Endothelial cell of umbilical vein (primary cell): ENCODE results near the gene SPTB. TPM values are rescaled to one million over a fixed set of nuclear protein-coding genes. Genes with fewer than 3 reads are reported as not detected.

ENCODE experiments used
- BruUV-seq: library from RNA; stranded (reverse); fragments of 400-500 nt; replicated peaks from 2 replicates; lab custom pipeline; 2021; lab: Mats Ljungman, UMichigan
- CTCF ChIA-PET: fragments of 300-600, 350-600 bp; sonication (Branson Sonifier 250); formaldehyde crosslinking; loops from one replicate; lab custom pipeline; 2021; ENCODE audit warnings: antibody characterized with exemption, inconsistent platforms; lab: Charles Lee
- POLR2A ChIA-PET: fragments of 300-600, 350-600 bp; sonication (Branson Sonifier 250); formaldehyde crosslinking; loops from one replicate; lab custom pipeline; 2021; ENCODE audit warnings: antibody characterized with exemption, inconsistent platforms; lab: Charles Lee
- DNase-seq: peaks from one replicate; pipeline ENCODE4 v3.0.0-alpha.2; 2011; ENCODE audit warnings: low read depth, low spot score
- FAIRE-seq: peaks from 2 replicates; lab custom pipeline; 2011; peaks lifted over from hg19 to GRCh38; lab: Jason Lieb, UNC
- H2AFZ ChIP-seq: 2 replicates; pipeline ENCODE4 v1.6.0; 2012; ENCODE audit warnings: low read depth, low read length, control low read depth, inconsistent platforms
- H3K27ac ChIP-seq: 2 replicates; pipeline ENCODE4 v1.5.1; 2011; ENCODE audit warnings: low read depth, mild to moderate bottlenecking, control low read depth, low read length, moderate library complexity; ENCODE audit not compliant: insufficient read depth
- H3K27me3 ChIP-seq, 2 experiments: 2 replicates each; pipeline versions ENCODE4 v1.6.0 to v1.6.1; 2011; ENCODE audit warnings: low read length in 2 of 2, mixed read lengths in 1 of 2; ENCODE audit not compliant: control insufficient read depth in 2 of 2, insufficient read depth in 2 of 2
- H3K36me3 ChIP-seq, 2 experiments: 2 replicates in 1 of 2; 3 replicates in 1 of 2; pipeline ENCODE4 v1.5.1; 2011; ENCODE audit warnings: low read length in 2 of 2, mild to moderate bottlenecking in 1 of 2, moderate library complexity in 1 of 2; ENCODE audit not compliant: control insufficient read depth in 2 of 2, insufficient read depth in 2 of 2; ENCODE audit errors: extremely low read depth in 1 of 2
- H3K4me1 ChIP-seq: 3 replicates; pipeline ENCODE4 v1.5.1; 2011; ENCODE audit warnings: mild to moderate bottlenecking, low read length; ENCODE audit not compliant: control insufficient read depth, insufficient read depth; ENCODE audit errors: extremely low read depth
- H3K4me2 ChIP-seq: 2 replicates; pipeline ENCODE4 v1.6.1; 2011; ENCODE audit warnings: low read length, control low read depth, mixed read lengths; ENCODE audit not compliant: insufficient read depth
- H3K4me3 ChIP-seq, 3 experiments: fragments of 200-600 bp in 1 of 3; sonication (generic), shearing (Covaris generic) in 1 of 3; replicated peaks in 1 of 3; 2 replicates each; pipeline ENCODE4 v1.5.1; 2011 to 2016; ENCODE audit warnings: control low read depth in 3 of 3, low read length in 3 of 3, mild to moderate bottlenecking in 2 of 3, inconsistent platforms in 1 of 3, low read depth in 1 of 3, moderate library complexity in 1 of 3; ENCODE audit not compliant: insufficient read depth in 1 of 3
- H3K79me2 ChIP-seq: 2 replicates; pipeline ENCODE4 v1.6.0; 2012; ENCODE audit warnings: low read length, inconsistent platforms; ENCODE audit not compliant: control insufficient read depth, insufficient read depth
- H3K9ac ChIP-seq: replicated peaks from 2 replicates; pipeline ENCODE3; 2011; ENCODE audit warnings: low read length, control low read depth; ENCODE audit not compliant: insufficient read depth; ENCODE audit errors: extremely low read depth
- H3K9me1 ChIP-seq: replicated peaks from 3 replicates; pipeline ENCODE4 v1.6.0; 2011; ENCODE audit warnings: mild to moderate bottlenecking, low read length; ENCODE audit not compliant: control insufficient read depth, insufficient read depth; ENCODE audit errors: extremely low read depth
- H3K9me3 ChIP-seq: replicated peaks from 2 replicates; pipeline ENCODE4 v1.5.1; 2012; ENCODE audit warnings: low read length, inconsistent platforms; ENCODE audit not compliant: control insufficient read depth, insufficient read depth
- H4K20me1 ChIP-seq: replicated peaks from 2 replicates; pipeline ENCODE3; 2011; ENCODE audit warnings: mild to moderate bottlenecking, low read length; ENCODE audit not compliant: control insufficient read depth, insufficient read depth; ENCODE audit errors: extremely low read depth
- CTCF ChIP-seq, 2 donors: IDR thresholded peaks; 1 replicate in 1 of 2; 2 replicates in 1 of 2; pipeline ENCODE4 v1.5.1; 2011; ENCODE audit warnings: low read length in 2 of 2, mild to moderate bottlenecking in 2 of 2, moderate library complexity in 2 of 2, control low read depth in 1 of 2, inconsistent platforms in 1 of 2, low read depth in 1 of 2; ENCODE audit not compliant: insufficient read depth in 1 of 2; ENCODE audit errors: extremely low read depth in 1 of 2
- EZH2 ChIP-seq: IDR thresholded peaks from 2 replicates; pipeline ENCODE4 v1.6.1; 2012; ENCODE audit warnings: borderline replicate concordance, low read depth, mild to moderate bottlenecking, moderate library complexity, low read length, inconsistent platforms; ENCODE audit not compliant: severe bottlenecking
- FOS ChIP-seq: IDR thresholded peaks from 2 replicates; pipeline ENCODE4 v1.6.1; 2011; ENCODE audit warnings: mild to moderate bottlenecking, low read length, moderate library complexity, borderline replicate concordance; ENCODE audit not compliant: insufficient read depth
- GATA2 ChIP-seq: IDR thresholded peaks from 2 replicates; pipeline ENCODE4 v1.7.0; 2011; ENCODE audit warnings: low read depth, mild to moderate bottlenecking, moderate library complexity, mixed read lengths, low read length; ENCODE audit not compliant: insufficient read length, insufficient read depth
- JUN ChIP-seq: IDR thresholded peaks from 2 replicates; pipeline ENCODE4 v1.6.1; 2011; ENCODE audit warnings: borderline replicate concordance, low read depth; ENCODE audit not compliant: insufficient read length, insufficient read depth
- MAX ChIP-seq: IDR thresholded peaks from 2 replicates; pipeline ENCODE4 v1.6.1; 2011; ENCODE audit not compliant: insufficient read depth, insufficient read length
- MYC ChIP-seq: IDR thresholded peaks from one replicate; pipeline ENCODE4 v1.6.1; 2011; ENCODE audit warnings: mild to moderate bottlenecking, low read depth, low read length
- POLR2A ChIP-seq: IDR thresholded peaks from 2 replicates; pipeline ENCODE4 v1.6.1; 2012; ENCODE audit warnings: low read depth, mild to moderate bottlenecking, control low read depth, low read length
- POLR2AphosphoS5 ChIP-seq: IDR thresholded peaks from 2 replicates; pipeline ENCODE4 v1.6.1; 2012; ENCODE audit warnings: low read depth, mild to moderate bottlenecking, control low read depth, low read length, moderate library complexity; ENCODE audit not compliant: insufficient read depth
- dilution Hi-C: fragments of 300-500 bp; cut with MboI; formaldehyde crosslinking; loops from one replicate; pipeline ENCODE4 v1.15.0; 2019; ENCODE audit warnings: low sequenced_read_pairs; ENCODE audit not compliant: extremely low pct_ligation_motif_present
- intact Hi-C: fragments of 100-400 bp; cut with micrococcal nuclease; formaldehyde crosslinking; loops from one replicate; pipeline ENCODE4 v1.10.0; 2022
- polyA plus RNA-seq, 4 experiments: library from polyadenylated mRNA; depleted of rRNA in 3 of 4; stranded (reverse) in 3 of 4; unstranded in 1 of 4; fragments of >200 nt; gene quantifications; 2 replicates each; pipeline versions ENCODE4 v1.2.1 to v1.2.3, GENCODE V29; 2011 to 2012; ENCODE audit warnings: missing spikeins in 1 of 4
- total RNA-seq: library from RNA; stranded (reverse); gene quantifications from 2 replicates; pipeline ENCODE4 v1.2.3, GENCODE V29; 2021

The SPTB gene
- total and polyA plus RNA-seq, 2 donors (not counting 3 experiments of a cell fraction or from before 2014, with no cell fraction given) = 0.03 to 0.07 TPM

- intact Hi-C loops = no loop called here
- H3K27ac ChIP-seq = no peak overlapping the region
- no peaks in the 10 kb centered on the region for H3K36me3 ChIP-seq
- H2AFZ ChIP-seq = no peak overlapping the region
- H3K9me1 ChIP-seq = no peaks in the 10 kb centered on the region
- peaks cover 43 to 60% of the 10 kb centered on the region in 2 experiments for H3K27me3 ChIP-seq
- DNase-seq (no peak), FAIRE-seq (no peak)
- dilution Hi-C loops = no loop called here
- H3K4me2 ChIP-seq = no peak overlapping the region
- TF ChIP-seq GATA2 = no peak
- TF ChIP-seq JUN = no peak
- no peak for TF ChIP-seq FOS
- no peak for TF ChIP-seq MYC
- no peak for TF ChIP-seq EZH2
- no peak for TF ChIP-seq POLR2A
- no peak for TF ChIP-seq MAX
- no peak overlapping the region for H3K4me3 ChIP-seq
- H4K20me1 ChIP-seq = no peaks in the 10 kb centered on the region
- no TSS peak for BruUV-seq
- peaks cover 13% of the 10 kb centered on the region for H3K4me1 ChIP-seq
- no peak overlapping the region for H3K9ac ChIP-seq
- H3K9me3 ChIP-seq = no peaks in the 10 kb centered on the region
- peaks cover 2% of the 10 kb centered on the region for H3K79me2 ChIP-seq
- ChIA-PET POLR2A (no interaction called here), CTCF (interaction anchor here (0.8 kb wide), 1 partner anchor 12 kb away, joined by 3 read pairs; no protein-coding TSS in a partner anchor)
Measured at GRCh38 chr14:64700290-64700689, 179.4 kb downstream of the SPTB start.

- no peaks in the 10 kb centered on the region for H3K36me3 ChIP-seq
- POLR2A ChIA-PET = no interaction called here
- peaks cover 51 to 65% of the 10 kb centered on the region in 2 experiments for H3K27me3 ChIP-seq
- H3K9me3 ChIP-seq = no peaks in the 10 kb centered on the region
- H3K4me2 ChIP-seq = no peak overlapping the region
- CTCF ChIA-PET = interaction anchor here (0.7 to 1.0 kb wide), 4 partner anchors 43 to 70 kb away, joined by 3 read pairs; no protein-coding TSS in a partner anchor
- no peaks in the 10 kb centered on the region for H3K79me2 ChIP-seq
- no peak for TF ChIP-seq CTCF (IDR thresholded peaks at IDR 0.05; ENCODE audit: extremely low read depth in 1 of 2, insufficient read depth in 1 of 2, low read depth in 1 of 2, low read length in 2 of 2)
- no peak for TF ChIP-seq GATA2
- TF ChIP-seq MYC = no peak
- no peak for TF ChIP-seq FOS
- no peak for TF ChIP-seq POLR2A
- TF ChIP-seq EZH2 = no peak
- no peak for TF ChIP-seq POLR2AphosphoS5
- TF ChIP-seq JUN = no peak
- no peak for TF ChIP-seq MAX
- intact Hi-C loops = no loop called here
- BruUV-seq = no TSS peak
- H3K9me1 ChIP-seq = no peaks in the 10 kb centered on the region
- FAIRE-seq = no peak
- H3K4me3 ChIP-seq = no peak overlapping the region
- H4K20me1 ChIP-seq = no peaks in the 10 kb centered on the region
- H3K9ac ChIP-seq = no peak overlapping the region
- no peak overlapping the region for H2AFZ ChIP-seq
- dilution Hi-C loops = no loop called here
- no peak overlapping the region for H3K27ac ChIP-seq
- H3K4me1 ChIP-seq = peaks cover 5% of the 10 kb centered on the region
- DNase-seq = no peak
Measured at GRCh38 chr14:64698903-64699302, 180.8 kb downstream of the SPTB start.
